Motor neuron (in vitro differentiated cells): ENCODE data around the gene COL15A1. TPM values are rescaled to one million over a fixed set of nuclear protein-coding genes. Genes with fewer than 3 reads are reported as not detected.
A peak's percentile ranks its signal among the peaks of the same experiment; 100 is the strongest.

ENCODE experiments used
- ATAC-seq, 8 experiments: fragments of 200-7000 bp; cut with Tn5 transposase; replicated peaks in 6 of 8; 2 replicates each; pipeline ENCODE4 v1.8.0; 2021; ENCODE audit warnings: mild to moderate bottlenecking in 8 of 8, moderate library complexity in 8 of 8
- H3K27ac ChIP-seq, 2 donors: fragments of 250-450 bp; sonication (Bioruptor Pico); 2 replicates each; pipeline ENCODE4 v1.9.0; 2021; ENCODE audit warnings: antibody characterized with exemption in 2 of 2, mild to moderate bottlenecking in 2 of 2, moderate library complexity in 1 of 2
- H3K4me1 ChIP-seq, 2 donors: fragments of 250-450 bp; sonication (Bioruptor Pico); replicated peaks in 1 of 2; 2 replicates each; pipeline ENCODE4 v1.6.1; 2021; ENCODE audit warnings: antibody characterized with exemption in 2 of 2, mild to moderate bottlenecking in 2 of 2, moderate library complexity in 1 of 2
- H3K4me3 ChIP-seq, 5 donors: fragments of 250-450 bp; sonication (Bioruptor Pico); 2 replicates each; pipeline ENCODE4 v1.9.0; 2021; ENCODE audit warnings: antibody characterized with exemption in 5 of 5, mild to moderate bottlenecking in 5 of 5, moderate library complexity in 4 of 5
- WGBS, 10 experiments: fragments of 450-650 bp; shearing (Covaris generic); methylation state at CpG; one replicate each; pipeline ENCODE4 v1.0.0; 2022; 5-methylcytosine and 5-hydroxymethylcytosine counted together
- in situ Hi-C, 9 experiments: fragments of 400-800 bp; cut with MboI; loops; one replicate each; pipeline ENCODE4 v1.15.0; 2021; ENCODE audit warnings: low sequenced_read_pairs in 9 of 9, low pct_unique_long_range_greater_than_20kb in 2 of 9; ENCODE audit not compliant: unreplicated experiment in 9 of 9
- total RNA-seq, 8 experiments: library from RNA; unstranded; fragments of 300-600 nt; gene quantifications; 2 replicates each; pipeline versions ENCODE4 v1.2.3 to v1.2.4, GENCODE V29; 2022

The COL15A1 gene
- total RNA-seq, 8 experiments from 2014 or later, result 0.05 to 46.3 (median 0.35) TPM; not detected in 1

- in situ Hi-C loops, result no loop called here
- Histone ChIP-seq H3K27ac (no peak overlapping the region), H3K4me3 (no peak overlapping the region), H3K4me1 (no peaks in the 10 kb centered on the region)
- no peak for ATAC-seq
- whole genome bisulfite sequencing, 10 experiments, result 71 to 100% (median 89%) methylated on average over 2 to 3 of the region's 4 CpGs; no CpG with 5 or more reads in 6 of the 10 experiments
Measured at GRCh38 chr9:98922721-98923435, 20.8 kb upstream of the COL15A1 start.

GRCh38 chr9:98923451-98924123, 20.1 kb upstream of the COL15A1 start:
- in situ Hi-C loops, result no loop called here
- Histone ChIP-seq H3K4me3 (no peak overlapping the region), H3K4me1 (no peaks in the 10 kb centered on the region), H3K27ac (no peak overlapping the region)
- 51 to 89% (median 67%) methylated on average over 2 to 4 of the region's 5 CpGs; no CpG with 5 or more reads in 2 of the 10 experiments for WGBS, 10 experiments
- ATAC-seq, result no peak

GRCh38 chr9:98924946-98925820, 18.5 kb upstream of the COL15A1 start:
- Histone ChIP-seq H3K27ac (no peak overlapping the region), H3K4me1 (no peaks in the 10 kb centered on the region), H3K4me3 (no peak overlapping the region)
- 81 to 100% (median 86%) methylated on average over 1 to 7 of the region's 15 CpGs; no CpG with 5 or more reads in 5 of the 10 experiments for WGBS, 10 experiments
- no peak for ATAC-seq
- in situ Hi-C loops, result no loop called here

- 63 to 100% (median 93%) methylated on average over 1 to 2 of the region's 2 CpGs; no CpG with 5 or more reads in 4 of the 10 experiments for WGBS, 10 experiments
- ATAC-seq, result no peak
- in situ Hi-C loops, result no loop called here
- Histone ChIP-seq H3K27ac (no peak overlapping the region), H3K4me1 (no peaks in the 10 kb centered on the region), H3K4me3 (no peak overlapping the region)
Measured at GRCh38 chr9:98925956-98926355, 17.8 kb upstream of the COL15A1 start.

GRCh38 chr9:98927724-98928123, 16.0 kb upstream of the COL15A1 start:
- Histone ChIP-seq H3K27ac (no peak overlapping the region), H3K4me3 (no peak overlapping the region), H3K4me1 (no peaks in the 10 kb centered on the region)
- in situ Hi-C loops, result no loop called here
- WGBS, 10 experiments, result 67 to 100% (median 76%) methylated on average over 1 to 6 of the region's 6 CpGs; no CpG with 5 or more reads in 4 of the 10 experiments
- peak in 4 of 8 experiments; percentile 16 to 65 (median 24) for ATAC-seq

- H3K4me1 ChIP-seq, result no peaks in the 10 kb centered on the region
- ATAC-seq, result peak in 3 of 8 experiments; percentile 63 to 82 (median 81)
- in situ Hi-C loops, result no loop called here
- no peak overlapping the region for H3K27ac ChIP-seq
- H3K4me3 ChIP-seq, result no peak overlapping the region
- 0 to 86% (median 52%) methylated on average over 1 to 2 of the region's 2 CpGs for WGBS, 10 experiments
Measured at GRCh38 chr9:98929071-98929470, 14.6 kb upstream of the COL15A1 start.

- Histone ChIP-seq H3K4me1 (no peaks in the 10 kb centered on the region), H3K27ac (no peak overlapping the region), H3K4me3 (no peak overlapping the region)
- peak in 1 of 8 experiments; percentile 39 for ATAC-seq
- 50 to 100% (median 72%) methylated on average over 1 to 5 of the region's 10 CpGs; no CpG with 5 or more reads in 4 of the 10 experiments for WGBS, 10 experiments
- in situ Hi-C loops, result no loop called here
Measured at GRCh38 chr9:98929895-98930341, 13.8 kb upstream of the COL15A1 start.

GRCh38 chr9:98930792-98931191, 12.9 kb upstream of the COL15A1 start:
- no peak for ATAC-seq
- Histone ChIP-seq H3K27ac (no peak overlapping the region), H3K4me1 (no peaks in the 10 kb centered on the region), H3K4me3 (no peak overlapping the region)
- WGBS, 10 experiments, result 20 to 81% (median 73%) methylated on average over 1 to 9 of the region's 9 CpGs; no CpG with 5 or more reads in 3 of the 10 experiments
- in situ Hi-C loops, result no loop called here

DNA sequence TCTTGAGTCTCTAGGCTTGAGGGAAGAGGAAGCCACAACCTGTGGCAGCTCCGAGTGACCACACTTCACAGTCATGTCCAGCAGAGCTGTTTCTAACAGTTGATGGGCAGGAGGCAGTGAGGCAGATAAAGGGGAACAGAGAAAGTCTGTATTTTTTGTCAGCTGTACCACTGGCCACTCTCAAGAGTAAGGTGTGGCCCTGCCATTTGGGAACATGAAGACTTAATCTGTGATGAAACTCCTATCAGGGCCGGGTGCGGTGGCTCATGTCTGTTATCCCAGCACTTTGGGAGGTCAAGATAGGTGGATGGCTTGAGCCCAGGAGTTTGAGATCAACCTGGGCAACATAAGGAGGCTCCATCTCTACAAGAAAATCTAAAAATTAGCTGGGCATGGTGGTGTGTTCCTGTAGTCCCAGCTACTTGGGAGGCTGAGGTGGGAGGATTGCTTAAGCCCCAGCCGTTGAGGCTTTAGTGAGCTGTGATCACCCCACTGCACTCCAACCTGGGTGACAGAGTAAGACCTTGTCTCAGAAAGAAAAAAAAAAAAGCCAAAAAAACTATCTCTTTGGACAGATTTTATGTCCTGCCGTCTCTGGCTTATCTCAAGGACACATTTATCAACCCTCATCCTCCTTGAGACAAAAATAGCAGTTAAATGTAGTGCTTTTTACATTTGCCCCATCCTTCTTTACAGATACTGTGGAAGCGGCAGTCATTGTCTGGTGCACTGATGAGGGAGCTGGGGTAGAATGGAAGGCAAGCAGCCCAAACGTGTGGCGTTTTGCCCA, 11.9 kb upstream of the COL15A1 start:
- no peak overlapping the region for H3K4me3 ChIP-seq
- no peak for ATAC-seq
- WGBS, 10 experiments, result 74 to 100% (median 90%) methylated on average over 1 to 6 of the region's 8 CpGs; no CpG with 5 or more reads in 1 of the 10 experiments
- in situ Hi-C loops, result no loop called here
- no peak overlapping the region for H3K27ac ChIP-seq
- H3K4me1 ChIP-seq, result no peaks in the 10 kb centered on the region

- H3K27ac ChIP-seq, result no peak overlapping the region
- no peak overlapping the region for H3K4me3 ChIP-seq
- in situ Hi-C loops, result no loop called here
- H3K4me1 ChIP-seq, result no peaks in the 10 kb centered on the region
- WGBS, 10 experiments, result 76 to 100% (median 95%) methylated on average over 1 to 5 of the region's 5 CpGs
- ATAC-seq, result no peak
Measured at GRCh38 chr9:98933185-98933584, 10.5 kb upstream of the COL15A1 start.

DNA sequence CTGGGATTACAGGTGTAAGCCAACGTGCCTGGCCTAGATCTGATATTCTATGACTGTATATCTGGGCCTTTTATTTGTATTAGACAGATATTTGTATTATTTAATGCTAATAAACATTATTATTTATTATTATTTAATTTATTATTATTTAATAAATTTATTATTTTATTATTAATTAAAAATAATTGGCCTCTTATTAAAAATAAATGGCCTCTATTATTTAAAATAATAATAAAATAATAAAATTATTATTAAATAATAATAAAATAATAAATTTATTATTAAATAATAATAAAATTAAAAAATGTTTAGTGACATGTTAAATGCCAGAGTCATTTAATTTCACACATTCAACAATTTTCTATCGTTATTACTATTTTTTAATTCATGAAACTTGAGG, 9.8 kb upstream of the COL15A1 start:
- in situ Hi-C loops, result no loop called here
- Histone ChIP-seq H3K4me3 (no peak overlapping the region), H3K4me1 (no peaks in the 10 kb centered on the region), H3K27ac (no peak overlapping the region)
- ATAC-seq, result no peak
- WGBS, 10 experiments, result 0 to 94% (median 53%) methylated on average over 1 to 2 of the region's 2 CpGs

DNA sequence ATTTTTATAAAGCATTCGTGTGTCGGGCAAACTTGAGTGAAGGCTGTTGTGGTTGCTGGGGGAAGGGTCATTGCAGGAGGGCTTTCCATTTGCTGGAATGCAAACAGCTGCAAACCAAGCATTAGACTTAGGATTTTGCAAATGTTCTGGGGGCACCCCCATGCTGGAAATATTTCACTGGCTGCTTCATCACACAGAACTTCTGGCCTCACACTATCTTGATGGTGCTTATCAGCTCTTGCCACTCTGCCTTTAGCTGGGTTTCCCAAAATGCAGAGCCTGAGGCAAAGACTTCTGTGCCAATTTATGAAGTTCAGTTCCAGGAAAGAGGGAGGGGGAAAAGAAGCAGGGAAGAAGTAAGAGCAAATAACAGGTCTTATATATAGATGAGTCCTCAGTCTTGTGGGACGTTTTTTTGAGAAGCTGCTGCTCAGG, 8.6 kb upstream of the COL15A1 start:
- H3K4me1 ChIP-seq, result no peaks in the 10 kb centered on the region
- H3K4me3 ChIP-seq, result no peak overlapping the region
- ATAC-seq, result peak in 2 of 8 experiments; percentile 46 to 57
- WGBS, 10 experiments, result 0 to 90% (median 37%) methylated on average over 1 to 3 of the region's 3 CpGs; no CpG with 5 or more reads in 3 of the 10 experiments
- H3K27ac ChIP-seq, result no peak overlapping the region
- in situ Hi-C loops, result no loop called here
